HG03025 (cell line): ENCODE measurements around the gene BCAM.
"Not testable (repeated sequence)": the region's sequence is repeated elsewhere in the genome, so short reads cannot be mapped to it uniquely, and the experiment has no call there.

Source experiments
- ATAC-seq: cut with Tn5 transposase; IDR thresholded peaks from one replicate; pipeline ENCODE4 v1.9.1; 2021; ENCODE audit warnings: mild to moderate bottlenecking, moderate library complexity; ENCODE audit not compliant: unreplicated experiment, low FRiP score

The BCAM gene

DNA sequence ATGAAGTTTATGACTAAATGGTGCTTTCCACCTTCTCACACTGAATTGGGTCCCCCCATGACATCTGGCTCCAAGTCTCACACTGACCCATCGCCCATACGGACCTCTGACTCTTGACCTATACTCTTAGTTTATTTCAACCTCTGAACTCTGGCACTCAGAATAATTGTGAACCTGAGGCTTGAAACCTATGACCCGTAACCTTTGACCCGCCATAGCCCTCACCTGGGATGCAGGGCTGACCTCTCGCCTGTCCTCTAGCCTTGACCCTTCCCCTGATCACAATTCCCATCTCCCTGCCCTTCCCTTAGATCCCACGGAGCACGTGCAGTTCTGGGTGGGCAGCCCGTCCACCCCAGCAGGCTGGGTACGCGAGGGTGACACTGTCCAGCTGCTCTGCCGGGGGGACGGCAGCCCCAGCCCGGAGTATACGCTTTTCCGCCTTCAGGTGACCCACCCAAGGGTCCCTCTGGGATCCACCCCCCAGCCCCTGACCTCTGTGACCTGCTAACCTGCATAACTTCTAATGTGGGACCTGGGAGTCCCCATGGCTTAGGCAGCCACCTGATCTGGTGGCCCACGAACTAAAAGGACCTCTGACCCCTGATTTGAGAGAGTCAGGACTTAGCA is 5.1 kb downstream of the BCAM start:
- ATAC-seq = no peak

DNA sequence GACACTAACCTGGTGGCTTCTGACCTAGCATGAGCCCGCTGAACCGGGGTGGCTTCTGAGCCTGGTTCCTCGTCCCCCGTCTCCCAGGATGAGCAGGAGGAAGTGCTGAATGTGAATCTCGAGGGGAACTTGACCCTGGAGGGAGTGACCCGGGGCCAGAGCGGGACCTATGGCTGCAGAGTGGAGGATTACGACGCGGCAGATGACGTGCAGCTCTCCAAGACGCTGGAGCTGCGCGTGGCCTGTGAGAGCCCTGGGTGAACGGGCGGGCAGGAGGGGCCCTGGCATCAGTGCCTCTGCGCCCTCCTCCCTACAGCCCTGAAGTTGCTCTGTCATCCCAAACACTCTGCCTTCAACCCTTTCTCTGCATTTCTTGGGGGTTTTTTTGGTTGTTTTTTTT is 5.6 kb downstream of the BCAM start:
- ATAC-seq = no peak

DNA sequence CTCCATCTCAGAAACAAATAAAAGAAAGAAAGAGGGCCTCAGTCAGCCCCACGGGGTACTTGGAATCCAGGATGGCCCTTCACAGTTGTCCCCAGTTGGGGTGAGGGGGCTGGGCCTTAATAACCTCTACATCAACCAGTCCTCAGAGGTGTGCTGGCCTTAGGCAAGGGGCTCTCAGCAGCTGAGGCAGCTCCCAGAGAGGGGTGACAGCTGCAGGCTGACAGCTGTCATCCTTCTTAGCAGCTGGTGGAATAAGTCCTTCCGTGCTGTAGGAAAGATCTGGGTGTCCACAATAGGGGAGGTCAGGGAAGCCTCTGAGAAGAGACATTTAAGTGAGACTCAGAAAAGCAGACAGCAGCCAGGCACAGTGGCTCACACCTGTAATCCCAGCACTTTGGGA is 7.4 kb downstream of the BCAM start:
- no peak for ATAC-seq

DNA sequence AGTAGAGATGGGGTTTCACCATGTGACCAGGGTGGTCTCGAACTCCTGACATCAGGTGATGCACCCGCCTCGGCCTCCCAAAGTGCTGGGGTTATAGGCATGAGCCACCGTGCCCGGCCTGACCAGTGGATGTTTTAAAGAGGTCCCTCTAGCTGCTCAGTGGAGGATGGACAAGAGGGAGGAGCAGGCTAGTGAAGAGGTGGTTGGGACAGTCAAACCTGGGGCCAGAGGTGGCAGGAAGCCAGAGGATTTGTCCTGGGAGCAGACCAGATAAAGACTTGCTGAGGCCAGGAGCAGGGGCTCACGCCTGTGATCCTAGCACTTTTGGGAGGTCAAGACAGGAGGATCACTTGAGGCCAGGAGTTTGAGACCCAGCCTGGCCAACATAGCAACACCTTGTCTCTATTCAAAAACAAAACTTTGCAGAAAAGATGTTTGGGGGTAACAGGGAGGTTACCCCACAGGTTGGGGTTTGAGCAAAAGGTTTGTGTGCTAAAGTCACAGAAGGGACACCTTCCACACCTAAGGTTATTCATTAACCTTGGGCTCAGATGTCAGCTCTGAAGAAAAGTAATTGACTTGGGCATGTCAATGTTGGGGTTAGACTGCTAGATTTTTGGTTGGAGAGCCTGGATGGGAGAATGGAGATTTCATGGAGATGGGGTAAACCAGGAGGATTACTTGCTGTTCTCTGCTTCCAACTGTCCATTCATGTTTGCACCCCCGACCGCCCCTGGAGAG is 9.0 kb downstream of the BCAM start:
- ATAC-seq = no peak

DNA sequence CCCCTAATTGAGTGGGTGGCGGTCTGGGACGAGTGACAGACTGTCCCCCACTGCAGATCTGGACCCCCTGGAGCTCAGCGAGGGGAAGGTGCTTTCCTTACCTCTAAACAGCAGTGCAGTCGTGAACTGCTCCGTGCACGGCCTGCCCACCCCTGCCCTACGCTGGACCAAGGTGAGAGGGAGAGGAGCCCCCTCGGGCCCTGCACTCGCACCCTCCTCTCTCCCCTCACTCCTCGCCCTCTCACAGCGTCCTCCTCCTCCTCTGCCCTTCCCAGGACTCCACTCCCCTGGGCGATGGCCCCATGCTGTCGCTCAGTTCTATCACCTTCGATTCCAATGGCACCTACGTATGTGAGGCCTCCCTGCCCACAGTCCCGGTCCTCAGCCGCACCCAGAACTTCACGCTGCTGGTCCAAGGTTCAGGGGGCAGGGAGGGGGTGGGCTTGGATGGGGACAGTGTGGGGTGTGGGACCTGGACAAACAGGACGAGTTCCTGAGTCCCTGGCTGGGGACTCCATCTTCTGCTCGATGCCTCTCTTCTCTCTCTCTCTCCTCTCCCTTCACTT is 9.6 kb downstream of the BCAM start:
- no peak for ATAC-seq

DNA sequence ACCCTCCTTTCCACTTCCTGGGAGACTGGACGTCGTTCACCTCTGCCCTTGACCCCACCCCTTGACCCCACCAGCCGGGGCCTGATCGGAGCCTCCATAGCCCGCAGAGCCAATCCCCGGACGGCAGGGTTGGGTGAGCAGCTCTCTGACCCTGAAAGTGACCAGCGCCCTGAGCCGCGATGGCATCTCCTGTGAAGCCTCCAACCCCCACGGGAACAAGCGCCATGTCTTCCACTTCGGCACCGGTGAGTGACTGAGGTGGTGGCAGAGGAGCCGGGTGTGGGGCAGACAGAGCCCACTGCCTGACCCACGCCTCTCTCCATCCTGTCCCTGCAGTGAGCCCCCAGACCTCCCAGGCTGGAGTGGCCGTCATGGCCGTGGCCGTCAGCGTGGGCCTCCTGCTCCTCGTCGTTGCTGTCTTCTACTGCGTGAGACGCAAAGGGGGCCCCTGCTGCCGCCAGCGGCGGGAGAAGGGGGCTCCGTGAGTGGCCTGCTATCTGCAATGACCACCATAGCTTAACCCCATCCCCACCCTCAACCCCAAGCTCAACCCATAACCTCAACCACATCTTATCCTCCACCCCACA is 10.4 kb downstream of the BCAM start:
- no peak for ATAC-seq

DNA sequence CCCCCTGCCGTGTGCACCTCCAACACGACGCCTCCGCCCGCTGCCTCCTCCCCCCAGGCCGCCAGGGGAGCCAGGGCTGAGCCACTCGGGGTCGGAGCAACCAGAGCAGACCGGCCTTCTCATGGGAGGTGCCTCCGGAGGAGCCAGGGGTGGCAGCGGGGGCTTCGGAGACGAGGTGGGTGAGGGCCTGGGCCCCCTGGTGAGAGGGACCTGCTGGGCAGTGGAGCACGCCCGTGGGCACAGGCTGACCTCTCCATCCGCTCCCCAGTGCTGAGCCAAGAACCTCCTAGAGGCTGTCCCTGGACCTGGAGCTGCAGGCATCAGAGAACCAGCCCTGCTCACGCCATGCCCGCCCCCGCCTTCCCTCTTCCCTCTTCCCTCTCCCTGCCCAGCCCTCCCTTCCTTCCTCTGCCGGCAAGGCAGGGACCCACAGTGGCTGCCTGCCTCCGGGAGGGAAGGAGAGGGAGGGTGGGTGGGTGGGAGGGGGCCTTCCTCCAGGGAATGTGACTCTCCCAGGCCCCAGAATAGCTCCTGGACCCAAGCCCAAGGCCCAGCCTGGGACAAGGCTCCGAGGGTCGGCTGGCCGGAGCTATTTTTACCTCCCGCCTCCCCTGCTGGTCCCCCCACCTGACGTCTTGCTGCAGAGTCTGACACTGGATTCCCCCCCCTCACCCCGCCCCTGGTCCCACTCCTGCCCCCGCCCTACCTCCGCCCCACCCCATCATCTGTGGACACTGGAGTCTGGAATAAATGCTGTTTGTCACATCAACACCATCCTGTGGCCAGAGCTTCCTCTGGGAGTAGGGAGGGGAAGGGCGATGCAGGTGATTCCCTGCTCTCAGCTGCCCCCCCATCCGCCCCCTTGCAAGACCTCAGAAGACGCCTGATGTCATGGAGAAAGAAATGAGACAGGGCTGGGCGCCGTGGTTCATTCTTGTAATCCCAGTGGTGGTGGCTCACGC is 12.0 kb downstream of the BCAM start:
- no peak for ATAC-seq

DNA sequence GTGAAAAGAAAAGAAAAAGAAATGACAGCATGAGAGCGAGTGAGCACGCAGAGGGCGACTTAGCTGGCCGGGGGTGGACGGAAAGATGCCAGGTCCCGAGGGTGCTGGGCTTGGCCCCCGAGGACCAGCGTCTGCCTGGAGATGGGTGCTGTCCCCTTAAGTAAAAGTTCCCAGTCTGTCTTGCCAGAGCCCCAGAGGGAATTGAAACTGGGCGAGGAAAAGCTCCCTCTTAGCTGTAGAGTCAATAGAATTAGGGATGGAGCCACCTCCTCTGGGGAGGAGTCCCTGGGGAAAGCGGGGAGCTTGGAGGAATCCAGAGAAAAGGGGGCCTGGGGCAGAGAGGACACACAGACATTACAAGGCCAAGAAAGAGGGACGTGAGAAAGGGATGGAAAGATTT is 13.3 kb downstream of the BCAM start:
- ATAC-seq = no peak

DNA sequence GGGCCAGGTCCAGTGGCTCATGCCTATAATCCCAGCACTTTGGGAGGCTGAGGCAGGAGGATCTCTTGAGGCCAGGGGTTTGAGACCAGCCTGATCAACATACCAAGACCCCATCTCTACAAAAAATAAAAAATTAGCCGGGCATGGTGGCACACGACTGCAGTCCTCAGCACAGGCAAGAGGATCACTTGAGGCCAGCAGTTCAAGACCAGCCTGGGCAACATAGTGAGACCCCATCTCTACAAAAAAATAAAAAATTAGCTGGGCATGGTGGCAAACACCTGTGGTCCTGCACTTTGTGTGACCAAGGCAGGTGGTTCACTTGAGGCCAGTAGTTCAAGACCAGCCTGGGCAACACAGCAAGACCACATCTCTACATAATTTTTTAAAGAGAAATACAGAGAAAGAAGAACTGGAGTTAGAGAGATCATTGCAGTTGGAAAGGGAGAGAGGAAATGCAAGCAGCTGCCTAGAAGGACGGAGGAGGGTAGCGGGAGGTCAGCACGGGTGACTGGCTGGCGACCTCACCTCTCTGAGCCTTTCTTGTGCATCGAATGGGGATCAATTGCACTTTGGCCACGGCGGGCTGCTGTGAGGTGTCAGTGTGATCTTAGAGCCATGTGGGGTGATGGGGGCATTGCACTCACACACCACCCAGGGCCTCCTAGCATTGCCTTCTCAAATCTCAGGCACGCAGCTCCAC is 13.9 kb downstream of the BCAM start:
- no peak for ATAC-seq

DNA sequence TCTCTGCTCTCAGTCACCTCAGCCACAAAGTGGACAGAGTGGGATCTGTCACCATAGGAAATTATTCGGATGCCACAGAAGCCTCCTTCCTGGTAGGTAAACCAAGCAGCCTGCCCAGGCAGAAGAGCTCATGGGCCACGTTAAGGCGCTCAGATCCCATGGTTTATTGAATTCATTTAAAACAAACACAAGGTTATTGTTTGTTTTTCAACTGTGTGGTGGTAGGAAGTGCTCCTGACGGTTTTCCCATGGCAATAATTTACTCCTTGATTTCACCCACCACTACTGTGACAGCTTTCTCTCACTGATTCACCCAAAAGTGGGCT is 14.4 kb downstream of the BCAM start:
- no peak for ATAC-seq

DNA sequence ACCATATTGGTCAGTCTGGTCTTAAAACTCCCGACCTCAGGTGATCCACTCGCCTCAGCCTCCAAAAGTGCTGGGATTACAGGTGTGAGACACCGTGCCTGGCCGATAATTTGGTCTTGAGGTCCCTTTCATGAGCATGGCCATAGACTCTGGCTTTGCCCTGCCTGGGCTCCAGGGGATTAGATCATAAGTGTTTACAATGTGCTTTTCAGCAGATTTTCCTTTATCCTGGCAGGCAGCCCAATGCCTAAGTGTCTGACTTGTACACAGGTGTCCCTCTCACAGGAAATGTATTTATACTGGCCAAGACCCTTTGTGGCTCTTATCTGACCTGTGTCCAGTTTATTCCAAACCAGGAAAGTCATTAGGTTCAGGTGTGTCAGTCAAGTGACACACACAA is 15.9 kb downstream of the BCAM start:
- no peak for ATAC-seq

DNA sequence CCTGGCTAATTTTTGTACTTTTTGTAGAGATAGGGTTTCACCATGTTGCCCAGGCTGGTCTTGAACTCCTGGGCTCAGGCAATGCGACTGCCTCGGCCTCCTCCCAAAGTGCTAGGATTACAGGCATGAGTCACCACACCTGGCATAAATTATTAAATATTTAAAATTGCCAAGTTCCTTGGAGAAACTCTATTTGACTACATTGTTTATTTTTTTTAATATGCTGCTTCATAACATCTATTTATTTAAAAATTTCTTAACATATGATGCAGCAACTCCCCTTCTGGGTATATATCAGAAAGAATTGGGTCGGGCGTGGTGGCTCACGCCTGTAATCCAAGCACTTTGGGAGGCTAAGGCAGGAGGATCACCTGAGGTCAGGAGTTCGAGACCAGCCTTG is 24.0 kb downstream of the BCAM start:
- ATAC-seq = not testable (repeated sequence)

DNA sequence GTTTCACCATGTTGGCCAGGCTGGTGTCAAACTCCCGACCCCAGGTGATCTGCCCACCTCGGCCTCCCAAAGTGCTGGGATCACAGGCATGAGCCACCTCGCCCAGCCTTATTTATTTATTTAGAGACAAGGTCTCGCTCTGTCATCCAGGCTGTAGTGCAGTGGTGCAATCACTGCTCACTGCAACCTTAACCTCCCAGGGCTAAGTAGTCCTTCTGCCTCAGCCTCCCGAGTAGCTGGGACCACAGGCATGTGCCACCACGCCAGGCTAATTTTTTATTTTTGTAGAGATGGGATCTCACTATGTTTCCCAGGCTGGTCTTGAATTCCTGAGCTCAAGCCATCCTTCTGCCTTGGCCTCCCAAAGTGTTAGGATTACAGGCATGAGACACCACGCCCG is 25.5 kb downstream of the BCAM start:
- not testable (repeated sequence) for ATAC-seq

DNA sequence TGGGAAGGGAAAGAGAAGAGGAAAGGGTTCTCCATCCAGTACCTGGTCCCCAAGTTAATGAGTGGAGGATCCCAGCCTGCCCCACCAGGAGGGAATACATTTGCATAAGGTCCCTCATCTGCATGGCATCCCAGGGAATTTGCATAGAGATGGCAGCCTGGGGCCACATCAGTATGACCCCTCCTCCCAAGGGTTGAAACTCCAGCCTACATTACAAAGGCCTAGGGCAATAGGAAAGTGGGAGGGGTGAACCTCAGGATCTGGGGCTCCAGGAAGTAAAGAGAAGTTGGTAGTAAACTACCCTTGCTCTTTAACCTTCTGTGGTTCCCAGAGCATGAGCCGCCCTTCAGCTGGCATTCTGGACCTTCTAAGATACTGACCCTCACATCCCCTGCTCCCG is 30.4 kb downstream of the BCAM start:
- no peak for ATAC-seq

DNA sequence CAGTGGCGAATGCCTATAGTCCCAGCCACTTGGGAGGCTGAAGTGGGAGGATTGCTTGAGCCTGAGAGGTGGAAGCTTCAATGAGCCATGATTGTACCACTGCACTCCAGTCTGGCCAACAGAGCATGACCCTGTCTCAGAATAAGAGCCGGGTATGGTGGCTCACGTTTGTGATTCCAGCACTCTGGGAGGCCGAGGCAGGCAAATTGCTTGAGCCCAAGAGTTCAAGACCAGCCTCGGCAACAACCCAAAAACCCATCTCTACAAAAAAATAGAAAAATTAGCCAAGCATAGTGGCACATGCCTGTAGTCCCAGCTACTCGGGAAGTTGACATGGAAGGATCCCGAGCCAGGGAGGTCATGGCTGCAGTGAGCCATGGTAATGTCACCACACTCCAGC is 31.9 kb downstream of the BCAM start:
- ATAC-seq = no peak

DNA sequence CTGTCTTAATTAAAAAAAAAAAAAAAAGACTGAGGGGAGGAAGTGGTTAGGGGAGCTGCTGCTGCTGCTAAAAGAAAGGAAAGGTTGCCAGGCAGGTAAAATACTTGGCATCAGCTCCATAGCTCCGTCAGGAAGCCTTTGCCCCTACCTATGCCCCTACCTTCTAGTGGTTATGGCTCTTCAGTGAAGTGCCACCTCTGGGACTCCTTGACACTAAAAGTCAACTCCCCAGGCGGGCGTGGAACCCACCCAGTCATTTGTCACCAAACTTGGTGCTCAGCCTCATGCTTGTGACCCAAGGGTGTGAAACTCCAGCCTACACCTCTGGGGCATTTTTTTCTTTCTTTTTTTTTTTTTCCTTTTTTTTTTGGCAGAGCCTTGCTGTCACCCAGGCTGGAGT is 32.3 kb downstream of the BCAM start:
- ATAC-seq = no peak

DNA sequence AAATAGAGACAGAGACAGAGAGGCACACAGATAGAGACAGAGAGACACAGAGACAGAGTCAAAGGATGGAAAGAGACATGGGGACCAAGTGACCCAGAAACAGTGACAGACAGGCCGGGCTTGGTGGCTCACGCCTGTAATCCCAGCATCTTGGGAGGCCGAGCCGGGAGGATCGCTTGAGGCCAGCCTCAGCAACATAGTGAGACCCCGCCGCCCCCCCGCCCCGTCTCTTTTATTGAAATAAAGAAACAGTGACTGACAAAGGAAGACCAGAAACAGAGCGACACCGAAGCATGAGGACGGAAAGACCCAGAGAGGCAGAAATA is 36.3 kb downstream of the BCAM start:
- ATAC-seq = no peak

DNA sequence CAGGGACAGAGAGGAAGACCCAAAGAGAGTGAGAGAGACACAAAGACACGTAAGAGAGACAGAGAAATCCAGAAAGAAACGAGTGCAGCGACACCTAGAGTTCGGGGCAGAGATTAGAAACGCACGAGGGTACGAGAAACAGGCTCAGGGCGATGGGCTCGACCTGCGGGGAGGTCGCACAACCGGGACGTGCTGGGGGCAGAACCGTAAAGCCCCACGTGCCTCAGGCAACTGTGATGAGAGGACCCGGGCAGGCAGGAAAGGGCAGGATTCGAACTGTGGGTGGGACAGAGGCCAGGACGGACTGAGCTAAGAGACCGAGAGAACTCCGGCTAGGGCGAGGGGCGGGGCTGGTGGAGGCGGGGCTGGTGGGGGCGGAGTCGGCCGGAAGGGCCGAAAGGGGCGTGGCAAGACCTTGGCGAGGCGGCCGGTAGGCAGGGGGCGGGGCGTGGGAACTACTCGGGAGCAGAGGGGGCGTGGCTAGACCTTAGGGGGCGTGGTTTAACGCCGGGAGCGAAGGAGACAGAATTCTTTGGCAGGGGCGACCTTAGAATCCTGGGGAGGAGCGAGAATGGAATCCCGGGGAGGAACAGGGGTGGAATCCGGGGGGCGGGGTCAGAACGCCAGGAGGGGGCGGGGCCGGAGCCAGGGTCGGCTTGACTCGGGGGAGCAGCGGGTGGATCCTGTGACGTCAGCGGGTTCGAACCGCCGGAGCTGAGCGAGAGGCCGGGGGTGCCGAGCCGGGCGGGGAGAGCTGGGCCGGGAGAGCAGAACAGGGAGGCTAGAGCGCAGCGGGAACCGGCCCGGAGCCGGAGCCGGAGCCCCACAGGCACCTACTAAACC is 36.9 kb downstream of the BCAM start, which contains the start of gene NECTIN2:
Gene NECTIN2 (plus strand): TSS at position 686 of the 843 bp plus-strand sequence. CDS start 229 bp downstream, outside the sequence.
- no peak for ATAC-seq

DNA sequence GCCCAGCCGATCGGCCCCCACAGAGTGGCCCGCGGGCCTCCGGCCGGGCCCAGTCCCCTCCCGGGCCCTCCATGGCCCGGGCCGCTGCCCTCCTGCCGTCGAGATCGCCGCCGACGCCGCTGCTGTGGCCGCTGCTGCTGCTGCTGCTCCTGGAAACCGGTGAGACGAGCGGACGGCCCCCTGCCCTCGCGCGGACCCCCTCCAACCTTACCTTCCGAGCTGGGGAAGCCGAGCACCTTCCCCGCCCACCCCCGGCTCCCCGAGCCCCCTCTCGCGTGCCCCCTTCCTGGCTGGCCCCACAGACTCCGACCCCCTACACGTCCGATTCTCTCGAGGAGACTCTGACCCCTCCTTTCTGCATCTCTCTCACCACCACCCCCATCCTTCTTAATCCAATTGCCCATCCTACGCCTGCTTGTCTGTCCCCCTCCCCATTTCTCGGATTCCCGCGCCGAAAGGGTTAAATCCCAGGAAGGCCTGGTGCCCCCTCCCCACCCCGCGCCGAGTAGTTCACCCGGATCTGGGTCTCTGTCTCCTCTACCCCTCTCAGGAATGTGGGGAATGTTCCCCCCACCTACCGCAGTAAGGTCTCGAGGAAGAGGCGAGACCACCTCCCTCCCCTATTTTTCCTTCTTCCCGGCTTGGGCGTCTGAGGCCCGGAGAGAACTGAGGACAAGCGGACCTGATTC is 37.7 kb downstream of the BCAM start:
- ATAC-seq = no peak
